ENCODE data around the gene TMEM238L.

TMEM238L gene

GRCh38 chr17:10802496-10803284 lies 1.2 kb downstream of the TMEM238L start:
- DNase-seq: no peak
- Mint-ChIP-seq H3K27ac (no peak overlapping the region), H3K9me3 (peaks cover 4% of the 10 kb centered on the region), H3K4me3 (no peak overlapping the region), H3K4me1 (peaks cover 13% of the 10 kb centered on the region), H3K36me3 (ENCODE audit: low read depth) (no peaks in the 10 kb centered on the region), H3K27me3 (ENCODE audit: low read depth, poor library complexity) (peaks cover 7% of the 10 kb centered on the region)
- no peak for TF ChIP-seq CTCF (IDR thresholded peaks at IDR 0.05)

GRCh38 chr17:10799407-10799806 lies 4.5 kb downstream of the TMEM238L start:
- peaks cover 5% of the 10 kb centered on the region for H3K27me3 Mint-ChIP-seq (ENCODE audit: low read depth, poor library complexity)
- TF ChIP-seq CTCF (IDR thresholded peaks at IDR 0.05): no peak
- H3K4me3 Mint-ChIP-seq: no peak overlapping the region
- H3K9me3 Mint-ChIP-seq: peaks cover 4% of the 10 kb centered on the region
- no peak overlapping the region for H3K27ac Mint-ChIP-seq
- peaks cover 9% of the 10 kb centered on the region for H3K4me1 Mint-ChIP-seq
- H3K36me3 Mint-ChIP-seq (ENCODE audit: low read depth): no peaks in the 10 kb centered on the region
- DNase-seq: no peak

- no peaks in the 10 kb centered on the region for H3K27me3 Mint-ChIP-seq (ENCODE audit: low read depth, poor library complexity)
- H3K9me3 Mint-ChIP-seq: peaks cover 4% of the 10 kb centered on the region
- H3K36me3 Mint-ChIP-seq (ENCODE audit: low read depth): no peaks in the 10 kb centered on the region
- H3K4me3 Mint-ChIP-seq: no peak overlapping the region
- H3K27ac Mint-ChIP-seq: no peak overlapping the region
- H3K4me1 Mint-ChIP-seq: peaks cover 9% of the 10 kb centered on the region
- DNase-seq: no peak
- TF ChIP-seq CTCF (IDR thresholded peaks at IDR 0.05): no peak
Measured at GRCh38 chr17:10798910-10799309, 5.0 kb downstream of the TMEM238L start.

- TF ChIP-seq CTCF (IDR thresholded peaks at IDR 0.05): no peak
- Mint-ChIP-seq H3K4me1 (peaks cover 9% of the 10 kb centered on the region), H3K4me3 (no peak overlapping the region), H3K9me3 (peaks cover 4% of the 10 kb centered on the region), H3K27ac (no peak overlapping the region), H3K36me3 (ENCODE audit: low read depth) (no peaks in the 10 kb centered on the region), H3K27me3 (ENCODE audit: low read depth, poor library complexity) (peaks cover 3% of the 10 kb centered on the region)
- DNase-seq: no peak
Measured at GRCh38 chr17:10798332-10798749, 5.6 kb downstream of the TMEM238L start.

GRCh38 chr17:10797476-10798328 lies 6.2 kb downstream of the TMEM238L start:
- Mint-ChIP-seq H3K9me3 (peaks cover 4% of the 10 kb centered on the region), H3K4me1 (peaks cover 9% of the 10 kb centered on the region), H3K27me3 (ENCODE audit: low read depth, poor library complexity) (peaks cover 3% of the 10 kb centered on the region), H3K4me3 (no peak overlapping the region), H3K36me3 (ENCODE audit: low read depth) (no peaks in the 10 kb centered on the region), H3K27ac (no peak overlapping the region)
- DNase-seq: no peak
- no peak for TF ChIP-seq CTCF (IDR thresholded peaks at IDR 0.05)

Data from nephron progenitor cell (in vitro differentiated cells).